HG03066 (cell line): Measurements from ENCODE around the gene PROX1.
"Not testable (repeated sequence)": the region's sequence is repeated elsewhere in the genome, so short reads cannot be mapped to it uniquely, and the experiment has no call there.

ENCODE experiments used
- ATAC-seq: cut with Tn5 transposase; IDR thresholded peaks from one replicate; pipeline ENCODE4 v1.9.1; 2021; ENCODE audit warnings: low read depth; ENCODE audit not compliant: unreplicated experiment

Gene PROX1

DNA sequence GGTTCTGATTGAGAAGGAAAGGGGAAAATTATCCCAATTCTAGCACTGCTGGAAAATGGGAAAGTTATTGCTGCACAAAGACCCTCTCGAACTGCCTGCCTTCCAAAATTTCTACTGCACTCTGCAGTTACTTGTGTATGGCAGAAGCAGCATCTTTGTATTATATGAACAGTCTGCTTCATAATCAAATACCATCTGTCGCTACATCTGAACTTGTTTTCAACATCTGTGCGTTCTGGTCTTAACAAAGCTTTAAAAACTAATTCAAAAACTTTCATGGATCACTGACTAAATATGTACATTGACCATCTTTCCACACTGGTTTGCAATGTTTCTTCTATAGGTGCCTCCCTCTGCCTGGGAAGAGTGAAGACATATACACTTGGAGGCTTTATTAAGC lies 79.2 kb downstream of the PROX1 start:
- ATAC-seq = no peak

DNA sequence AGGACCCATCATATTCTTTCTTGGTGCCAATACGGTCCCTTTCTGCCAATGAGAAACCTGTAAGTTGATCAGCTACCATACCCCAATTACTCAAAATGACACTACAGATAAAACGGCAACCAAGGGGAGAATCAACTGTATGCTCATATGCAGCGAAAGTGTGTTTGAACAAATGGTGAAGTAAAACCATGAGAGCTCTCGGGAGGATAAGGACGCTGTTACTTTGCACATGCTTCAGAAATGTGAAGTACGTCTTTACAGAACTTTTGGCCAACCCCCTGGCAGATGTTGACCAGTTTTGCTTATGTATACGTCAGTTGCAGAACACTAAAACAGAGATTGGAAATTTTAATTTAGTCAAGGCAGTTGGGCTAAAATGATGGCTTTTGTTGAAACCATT lies 79.6 kb downstream of the PROX1 start:
- no peak for ATAC-seq

DNA sequence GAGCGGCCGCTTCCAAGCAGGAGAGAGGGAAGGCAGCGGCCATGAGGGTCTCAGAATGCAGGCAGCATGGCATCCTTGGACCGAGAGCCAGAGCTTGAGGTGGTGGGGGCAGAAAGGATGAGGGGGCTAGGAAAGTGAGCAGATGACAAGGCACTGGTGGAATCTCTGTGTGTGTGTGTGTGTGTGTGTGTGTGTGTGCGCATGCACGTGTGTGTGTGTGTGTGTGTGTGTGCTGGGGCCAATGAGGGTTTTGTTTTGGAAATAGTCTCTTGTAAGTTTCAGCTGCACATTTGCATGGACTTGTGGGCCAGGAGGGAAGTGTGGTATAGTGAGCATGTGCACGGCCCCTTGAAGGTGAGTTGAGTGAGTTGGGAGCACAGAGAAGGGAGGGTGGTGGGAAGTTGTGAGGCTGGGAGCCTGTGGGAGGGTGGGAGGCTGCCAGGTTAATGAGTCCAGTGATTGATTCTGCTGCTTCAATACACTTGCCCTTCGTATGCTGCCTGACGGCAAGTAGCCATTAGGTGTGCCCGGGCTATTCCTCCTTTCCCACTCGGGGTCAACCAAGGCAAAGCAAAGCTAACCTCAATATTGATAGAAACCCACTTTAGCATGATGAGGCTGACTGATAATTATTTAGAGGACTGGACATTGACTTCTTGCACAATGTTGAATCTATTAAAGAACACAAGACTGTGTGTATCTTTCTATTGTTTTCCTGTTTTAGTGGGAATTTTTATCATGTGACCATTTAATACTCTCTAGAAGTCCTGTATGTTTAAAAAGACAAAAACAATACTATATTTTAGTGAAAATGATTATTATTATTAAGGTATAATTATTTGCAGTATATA lies 80.3 kb downstream of the PROX1 start:
- no peak for ATAC-seq

DNA sequence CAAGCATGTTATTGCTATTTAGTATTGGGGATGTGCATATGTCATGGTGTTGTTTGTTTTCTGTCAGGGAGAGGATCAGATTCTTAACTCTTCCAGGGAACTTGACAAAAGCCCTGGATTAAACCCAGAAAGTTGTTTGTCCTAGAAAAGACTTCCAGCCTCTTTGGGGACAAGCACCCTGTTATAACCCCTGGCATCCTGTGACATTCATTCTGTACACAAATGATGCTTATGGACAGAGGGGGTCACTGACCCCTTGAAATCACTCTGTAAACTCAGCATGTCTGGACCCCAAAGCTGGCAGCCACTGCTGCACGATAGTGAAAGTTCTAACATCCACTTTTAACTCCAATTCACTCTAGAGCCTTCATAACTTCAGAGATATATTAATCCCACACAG lies 81.2 kb downstream of the PROX1 start:
- no peak for ATAC-seq

DNA sequence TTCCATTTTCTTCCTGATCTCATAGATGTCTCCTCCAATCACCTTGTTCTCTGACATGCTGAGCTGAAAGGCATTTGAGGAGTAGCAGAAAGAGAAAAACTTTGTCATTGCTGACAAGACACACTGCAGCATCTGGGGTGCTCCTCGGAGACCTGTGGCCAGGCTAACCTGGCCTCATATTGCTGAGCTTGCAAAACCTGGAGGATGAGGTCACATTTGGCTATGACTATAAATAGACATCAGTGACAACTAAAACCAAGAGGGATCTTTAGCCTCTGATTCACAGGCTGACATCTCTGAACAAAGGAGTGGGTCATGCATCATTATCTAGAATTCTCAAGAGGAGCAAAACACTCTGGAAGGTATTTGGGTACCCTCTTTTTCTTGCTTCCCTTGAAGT lies 83.7 kb downstream of the PROX1 start:
- no peak for ATAC-seq

DNA sequence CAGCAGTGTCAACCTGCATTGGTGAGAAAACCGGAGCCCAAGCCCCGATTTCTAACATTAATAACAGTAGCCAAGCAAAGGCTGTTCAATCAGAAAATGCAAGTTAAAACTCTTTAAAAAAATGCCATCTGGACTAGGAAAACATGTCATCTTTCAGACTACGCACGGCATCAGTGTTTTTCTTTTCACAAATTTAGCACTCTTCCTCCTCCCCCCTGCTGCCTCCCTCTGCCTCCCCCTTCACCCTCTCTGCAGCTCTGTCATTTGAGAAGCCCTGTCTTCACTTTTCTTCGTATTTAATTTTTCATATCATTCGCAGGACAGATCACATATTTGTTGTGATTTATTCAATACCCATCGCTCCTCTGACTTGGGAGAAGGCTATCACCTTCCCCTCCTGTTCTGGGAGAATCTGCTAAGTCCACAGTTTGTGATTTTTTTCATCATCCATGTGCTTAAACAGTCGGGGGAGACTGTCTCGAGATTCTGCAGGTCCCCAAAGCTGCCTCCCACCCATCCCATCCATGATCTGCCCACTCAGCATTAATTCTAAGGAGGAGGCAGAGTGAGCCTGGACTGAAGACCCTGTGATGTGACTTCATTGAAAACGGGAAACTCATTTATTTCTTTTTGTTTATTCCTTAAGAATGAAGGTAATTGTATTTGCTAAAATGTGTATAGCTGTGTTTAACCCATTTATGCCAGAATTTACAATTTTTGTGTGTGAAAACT lies 84.8 kb downstream of the PROX1 start:
- no peak for ATAC-seq

DNA sequence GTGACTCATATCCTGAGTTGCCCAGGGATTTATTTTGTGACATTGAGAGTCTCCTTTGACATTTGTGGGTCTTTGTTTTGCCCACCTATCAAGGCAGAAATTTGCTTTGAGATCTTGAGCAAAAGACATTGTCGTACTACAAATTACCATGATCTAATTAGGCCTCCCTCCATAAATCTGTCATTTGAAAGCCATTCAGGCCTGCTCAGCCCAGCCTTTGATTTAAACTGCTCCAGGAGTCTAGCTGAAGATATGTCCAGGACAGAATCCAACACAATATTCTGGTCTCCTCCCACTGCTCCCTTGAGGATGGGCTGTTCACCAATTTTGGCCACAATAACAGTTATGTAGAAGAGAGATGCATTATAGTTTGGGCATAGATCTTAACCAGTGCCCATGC lies 86.7 kb downstream of the PROX1 start:
- no peak for ATAC-seq

DNA sequence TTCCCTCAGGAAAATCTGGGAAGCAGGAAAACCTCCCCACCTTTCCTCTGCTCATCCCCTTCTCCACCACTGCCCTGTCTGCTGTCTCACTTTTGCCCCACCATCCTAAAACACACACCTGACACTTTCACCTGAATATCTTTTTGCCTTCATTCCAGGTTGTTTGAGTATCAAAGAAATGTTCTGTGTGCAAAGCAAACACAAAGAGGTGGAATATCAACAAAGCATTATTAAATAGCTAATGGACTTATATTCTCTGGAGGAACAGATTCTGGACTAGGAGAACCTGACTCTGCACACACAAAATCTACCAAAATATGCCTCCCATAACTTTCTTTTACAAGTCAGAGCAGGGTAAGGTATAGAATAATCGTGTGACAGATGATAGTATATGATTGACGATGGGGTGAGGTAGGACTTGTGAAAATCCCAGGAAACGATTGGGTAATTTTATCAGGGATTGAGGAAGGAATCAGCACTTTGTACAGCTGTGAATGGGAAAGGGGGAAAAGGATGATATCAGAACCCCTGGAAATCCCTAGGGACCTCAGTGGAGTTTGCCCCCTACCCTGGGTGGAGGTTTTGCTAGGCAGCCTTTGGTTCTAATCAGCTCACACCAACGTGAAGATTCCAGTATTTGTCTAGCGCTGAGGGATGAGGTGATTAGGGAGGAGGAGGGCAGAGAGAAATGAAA lies 87.7 kb downstream of the PROX1 start:
- no peak for ATAC-seq

DNA sequence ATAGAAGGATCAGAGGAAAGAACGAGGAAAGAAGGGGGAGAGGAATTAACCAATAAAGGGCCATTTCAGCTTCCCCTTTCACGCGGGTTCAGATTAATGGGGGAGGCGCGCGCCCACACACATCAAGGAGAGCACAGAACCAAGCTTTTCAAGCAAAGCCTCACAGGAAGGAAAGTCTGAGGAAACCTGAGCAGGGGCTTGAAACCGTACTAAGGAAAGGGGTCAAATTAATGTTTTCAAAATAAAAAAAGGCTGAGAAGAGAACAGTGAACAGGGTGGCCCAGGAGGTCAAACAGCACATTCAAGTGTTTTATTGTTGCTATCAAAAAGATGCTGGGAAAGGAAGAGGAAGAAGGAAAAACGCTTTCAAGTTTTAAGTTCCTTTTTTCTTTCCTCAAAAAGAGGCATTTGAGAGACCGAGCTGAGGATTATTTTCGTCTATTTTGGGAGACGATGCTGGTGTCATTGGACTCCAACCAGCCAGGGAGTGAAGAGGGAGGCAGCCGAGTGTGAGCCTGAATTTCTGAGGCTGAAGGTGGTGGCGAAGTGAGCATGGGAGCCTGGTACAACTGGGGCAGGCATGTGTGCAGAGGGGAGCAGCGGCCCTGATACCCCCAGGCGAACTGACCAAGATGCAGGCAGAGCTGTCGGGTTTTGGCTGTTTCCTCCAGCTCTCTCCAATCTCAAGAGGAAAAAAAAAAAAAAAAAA lies 88.4 kb downstream of the PROX1 start:
- ATAC-seq = no peak

DNA sequence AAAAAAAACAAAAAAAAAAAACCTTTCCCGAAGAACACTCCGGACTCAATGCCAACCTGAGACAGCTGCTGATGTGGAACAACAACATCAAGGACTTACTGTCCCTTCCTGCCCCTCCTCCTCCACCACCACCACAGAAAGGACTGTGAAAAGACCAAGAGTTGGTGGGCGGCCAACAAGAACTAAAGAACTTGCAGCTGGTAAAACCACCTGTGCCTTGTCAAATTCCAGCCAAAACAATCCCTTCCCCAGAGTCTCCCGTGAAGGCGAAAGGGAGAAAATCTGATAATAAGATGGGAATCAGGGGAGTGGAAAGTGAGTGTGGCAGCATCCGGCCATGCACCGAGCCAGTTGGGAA lies 88.9 kb downstream of the PROX1 start:
- no peak for ATAC-seq

DNA sequence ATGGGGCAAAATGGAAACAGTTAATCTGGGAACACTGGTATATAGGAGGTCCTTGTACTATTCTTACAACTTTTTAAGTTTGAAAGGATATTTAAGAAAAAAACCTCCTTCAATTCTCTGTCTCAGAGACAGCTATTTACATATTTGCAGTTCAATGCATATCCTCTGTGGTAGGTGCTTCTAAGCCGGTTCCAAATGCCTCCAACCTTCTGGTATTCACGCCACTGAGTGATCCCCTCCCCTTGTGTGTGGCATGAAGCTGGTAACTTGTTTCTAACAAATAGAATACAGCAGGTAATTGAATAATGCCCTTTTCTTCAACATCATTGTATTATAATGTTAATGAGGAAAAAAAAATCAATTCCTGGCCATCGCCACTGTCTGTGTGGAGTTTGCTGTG lies 91.2 kb downstream of the PROX1 start:
- no peak for ATAC-seq

DNA sequence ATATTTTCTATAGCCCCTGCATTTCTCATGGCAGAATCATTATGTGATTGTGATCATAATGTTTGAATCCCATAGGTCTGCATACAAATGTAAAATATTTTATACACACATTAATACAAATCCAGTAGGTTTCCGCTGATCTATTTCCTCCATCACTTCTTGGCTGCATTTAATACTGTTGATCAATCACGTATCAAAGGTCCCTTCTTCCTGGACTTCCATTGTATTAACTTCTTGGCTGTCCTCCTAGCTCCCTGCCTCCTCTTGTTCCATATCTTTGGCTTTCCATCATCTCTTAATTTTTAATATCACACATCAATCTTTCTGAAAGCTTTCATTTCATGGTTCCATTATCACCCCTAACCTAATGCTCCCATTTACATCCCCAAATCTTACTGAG lies 97.6 kb downstream of the PROX1 start:
- no peak for ATAC-seq

DNA sequence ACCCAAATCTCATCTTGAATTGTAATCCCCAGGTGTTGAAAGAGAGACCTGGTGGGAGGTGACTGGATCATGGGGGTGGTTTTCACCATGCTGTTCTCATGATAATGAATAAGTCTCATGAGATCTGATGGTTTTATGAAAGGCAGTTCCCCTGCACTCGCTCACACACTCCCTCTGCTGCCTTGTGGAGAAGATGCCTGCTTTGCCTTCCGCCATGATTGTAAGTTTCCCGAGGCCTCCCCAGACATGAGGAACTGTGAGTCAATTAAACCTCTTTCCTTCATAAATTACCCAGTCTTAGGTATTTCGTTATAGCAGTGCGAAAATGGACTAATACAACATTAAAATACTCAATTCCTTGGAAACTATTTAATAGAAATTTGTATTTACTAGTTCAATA lies 99.2 kb downstream of the PROX1 start:
- no peak for ATAC-seq

DNA sequence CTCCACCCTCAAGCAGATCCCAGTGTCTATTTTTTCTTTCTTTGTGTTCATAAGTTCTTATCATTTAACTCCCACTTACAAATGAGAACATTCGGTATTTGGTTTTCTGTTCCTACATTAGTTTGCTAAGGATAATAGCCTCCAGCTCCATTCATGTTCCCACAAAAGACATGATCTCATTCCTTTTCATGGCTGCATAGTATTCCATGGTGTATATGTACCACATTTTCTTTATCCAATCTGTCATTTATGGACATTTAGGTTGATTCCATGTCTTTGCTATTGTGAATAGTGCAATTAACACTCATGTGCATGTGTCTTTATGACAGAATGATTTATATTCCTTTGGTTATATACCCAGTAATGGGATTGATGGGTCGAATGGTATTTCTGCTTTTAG lies 101.2 kb downstream of the PROX1 start:
- ATAC-seq = not testable (repeated sequence)
